ENCODE measurements around the gene MANSC4.

The MANSC4 gene

GRCh38 chr12:27779920-27780611 lies at the start of gene MANSC4, which contains the start of gene KLHL42:
MANSC4 (minus strand) TSS chr12:27780236; CDS start chr12:27771276, 8,960 bp downstream.
KLHL42 (plus strand) TSS chr12:27780233; CDS start chr12:27780331, 98 bp downstream.
- DNase-seq: peak; percentile 74

GRCh38 chr12:27828196-27828595 lies 48.2 kb upstream of the MANSC4 start:
- DNase-seq: no peak

- no peak for DNase-seq
Measured at GRCh38 chr12:27826076-27826475, 46.0 kb upstream of the MANSC4 start.

- DNase-seq: peak; percentile 35
Measured at GRCh38 chr12:27824126-27824842, 44.2 kb upstream of the MANSC4 start.

- DNase-seq: no peak
Measured at GRCh38 chr12:27823038-27823437, 43.0 kb upstream of the MANSC4 start.

GRCh38 chr12:27822076-27822712 lies 42.2 kb upstream of the MANSC4 start:
- peak; percentile 74 for DNase-seq

- peak; percentile 39 for DNase-seq
Measured at GRCh38 chr12:27821259-27821973, 41.4 kb upstream of the MANSC4 start.

GRCh38 chr12:27820564-27820963 lies 40.5 kb upstream of the MANSC4 start:
- DNase-seq: no peak

- no peak for DNase-seq
Measured at GRCh38 chr12:27818401-27818918, 38.4 kb upstream of the MANSC4 start.

GRCh38 chr12:27817766-27818165 lies 37.7 kb upstream of the MANSC4 start:
- DNase-seq: no peak

GRCh38 chr12:27814851-27815591 lies 35.0 kb upstream of the MANSC4 start:
- DNase-seq: no peak

GRCh38 chr12:27814411-27814810 lies 34.4 kb upstream of the MANSC4 start:
- no peak for DNase-seq

GRCh38 chr12:27812502-27812901 lies 32.5 kb upstream of the MANSC4 start:
- no peak for DNase-seq

- DNase-seq: no peak
Measured at GRCh38 chr12:27810756-27811155, 30.7 kb upstream of the MANSC4 start.

GRCh38 chr12:27808841-27809240 lies 28.8 kb upstream of the MANSC4 start:
- DNase-seq: no peak

- peak; percentile 38 for DNase-seq
Measured at GRCh38 chr12:27807063-27807703, 27.1 kb upstream of the MANSC4 start.

- no peak for DNase-seq
Measured at GRCh38 chr12:27806259-27806658, 26.2 kb upstream of the MANSC4 start.

- DNase-seq: no peak
Measured at GRCh38 chr12:27805238-27805637, 25.2 kb upstream of the MANSC4 start.

- no peak for DNase-seq
Measured at GRCh38 chr12:27802936-27803335, 22.9 kb upstream of the MANSC4 start.

GRCh38 chr12:27802511-27802910 lies 22.5 kb upstream of the MANSC4 start:
- DNase-seq: no peak

- no peak for DNase-seq
Measured at GRCh38 chr12:27801630-27802029, 21.6 kb upstream of the MANSC4 start.

- no peak for DNase-seq
Measured at GRCh38 chr12:27800819-27801218, 20.8 kb upstream of the MANSC4 start.
